PC-9 (cell line): ENCODE data around the gene CFAP97D2. TPM values are rescaled to one million over a fixed set of nuclear protein-coding genes. Genes with fewer than 3 reads are reported as not detected.
A peak's percentile ranks its signal among the peaks of the same experiment; 100 is the strongest.

ENCODE experiments used
- BruUV-seq: library from RNA; stranded (reverse); fragments of 400-500 nt; replicated peaks from 2 replicates; lab custom pipeline; 2021; lab: Mats Ljungman, UMichigan
- CTCF ChIA-PET: fragments of 300-600 bp; sonication (Branson Sonifier 250); formaldehyde crosslinking; loops from one replicate; lab custom pipeline; 2022; ENCODE audit warnings: antibody characterized with exemption; lab: Charles Lee
- POLR2A ChIA-PET: fragments of 300-600 bp; sonication (Branson Sonifier 250); formaldehyde crosslinking; loops from one replicate; lab custom pipeline; 2022; ENCODE audit warnings: antibody characterized with exemption; ENCODE audit not compliant: unreplicated experiment; lab: Charles Lee
- DNase-seq, 2 experiments: peaks; one replicate each; pipeline versions ENCODE4 v3.0.0 to v3.0.0-alpha.2; 2015 to 2022; ENCODE audit warnings: mixed read lengths in 1 of 2
- H2AFZ ChIP-seq: fragments of 200-600 bp; sonication (generic); 2 replicates; pipeline ENCODE4 v1.8.1; 2017; ENCODE audit warnings: antibody characterized with exemption
- H3F3A ChIP-seq: fragments of 200-600 bp; sonication (generic); 2 replicates; pipeline ENCODE4 v1.8.1; 2017; ENCODE audit warnings: antibody characterized with exemption, mild to moderate bottlenecking, low read depth; ENCODE audit not compliant: insufficient read depth
- H3K27ac ChIP-seq: fragments of 200-600 bp; sonication (generic); 2 replicates; pipeline ENCODE4 v1.6.1; 2016; ENCODE audit warnings: mixed run types
- H3K27me3 ChIP-seq: fragments of 200-600 bp; sonication (generic); 2 replicates; pipeline ENCODE4 v1.6.1; 2016; ENCODE audit warnings: low read depth, mixed run types; ENCODE audit not compliant: insufficient read depth
- H3K36me3 ChIP-seq: fragments of 200-600 bp; sonication (generic); 2 replicates; pipeline ENCODE4 v1.6.1; 2016; ENCODE audit warnings: low read depth, mixed run types
- H3K4me1 ChIP-seq: fragments of 200-600 bp; sonication (generic); replicated peaks from 2 replicates; pipeline ENCODE4 v1.6.1; 2016; ENCODE audit warnings: mixed run types; ENCODE audit not compliant: insufficient read depth
- H3K4me2 ChIP-seq: fragments of 200-600 bp; sonication (generic); 2 replicates; pipeline ENCODE4 v1.6.1; 2017; ENCODE audit warnings: mixed run types
- H3K4me3 ChIP-seq: fragments of 200-600 bp; sonication (generic); 2 replicates; pipeline ENCODE4 v1.6.1; 2016; ENCODE audit warnings: mixed run types
- H3K79me2 ChIP-seq: fragments of 200-600 bp; sonication (generic); 2 replicates; pipeline ENCODE4 v1.6.1; 2017; ENCODE audit warnings: low read depth, mixed run types
- H3K9me2 ChIP-seq: fragments of 200-600 bp; sonication (generic); 2 replicates; pipeline ENCODE4 v1.8.1; 2017; ENCODE audit warnings: mild to moderate bottlenecking; ENCODE audit not compliant: insufficient read depth
- H3K9me3 ChIP-seq: fragments of 200-600 bp; sonication (generic); 2 replicates; pipeline ENCODE4 v1.8.1; 2016; ENCODE audit warnings: low read depth; ENCODE audit not compliant: insufficient read depth
- H4K20me1 ChIP-seq: fragments of 200-600 bp; sonication (generic); 2 replicates; pipeline ENCODE4 v1.8.1; 2017; ENCODE audit not compliant: insufficient read depth
- CTCF ChIP-seq: fragments of 200-600 bp; sonication (generic); conservative IDR thresholded peaks from 2 replicates; pipeline ENCODE4 v1.6.1; 2017; ENCODE audit warnings: mixed run types, antibody characterized with exemption, mild to moderate bottlenecking, moderate library complexity
- EZH2 ChIP-seq: fragments of 200-600 bp; sonication (generic); IDR thresholded peaks from 2 replicates; pipeline ENCODE4 v1.8.0; 2017; ENCODE audit warnings: antibody characterized with exemption, low read depth
- intact Hi-C: fragments of 100-400 bp; cut with micrococcal nuclease; formaldehyde crosslinking; loops from one replicate; pipeline ENCODE4 v1.10.0; 2022; ENCODE audit not compliant: unreplicated experiment
- total RNA-seq: library from RNA; stranded (reverse); gene quantifications from 2 replicates; pipeline ENCODE4 v1.2.3, GENCODE V29; 2021

The CFAP97D2 gene
- total RNA-seq, 1 experiment from 2014 or later = not detected

DNA sequence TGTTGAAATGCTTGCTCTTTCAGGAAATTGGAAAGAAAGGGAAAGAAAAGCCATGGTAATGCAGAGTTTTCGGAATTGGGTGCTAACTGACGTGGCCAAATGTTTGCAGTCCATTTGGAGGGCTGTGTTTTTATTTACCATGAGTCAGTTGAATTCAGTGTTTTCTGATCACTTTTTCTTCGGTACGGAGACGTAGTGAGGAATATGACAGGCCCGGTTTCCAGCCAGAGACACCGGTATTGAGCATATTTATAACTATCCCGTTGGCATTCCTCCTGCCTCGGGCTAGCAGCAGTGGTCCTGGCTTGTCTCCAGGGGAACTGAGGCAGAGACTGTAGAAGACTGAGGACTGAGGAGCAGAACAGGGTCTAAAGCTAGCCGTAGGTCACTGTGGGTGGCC is 56.6 kb downstream of the CFAP97D2 start:
- intact Hi-C loops = loop anchor here (1.0 to 2.0 kb wide), 2 partner anchors 46 to 285 kb away; partner anchors contain the start of gene UPF3A
- TF ChIP-seq EZH2 (no peak), CTCF (no peak)
- Histone ChIP-seq H3K9me2 (no peaks in the 10 kb centered on the region), H3K4me2 (peak overlapping the region; percentile 97), H4K20me1 (peaks cover 4% of the 10 kb centered on the region), H3K4me1 (peaks cover 18% of the 10 kb centered on the region), H3K27me3 (no peaks in the 10 kb centered on the region), H3F3A (0 out of 2 replicates have a peak, but pooled peaks cover 9% of the 10 kb centered on the region), H3K27ac (peak overlapping the region; percentile 61; the same call in 1 of the 2 replicates), H3K79me2 (peaks cover 30% of the 10 kb centered on the region), H3K36me3 (peaks cover 27% of the 10 kb centered on the region), H2AFZ (peak overlapping the region; percentile 98; the same call in 1 of the 2 replicates), H3K9me3 (no peaks in the 10 kb centered on the region), H3K4me3 (peak overlapping the region; percentile 89)
- ChIA-PET CTCF (no interaction called here), POLR2A (interaction anchor here (0.5 kb wide), 1 partner anchor 78 kb away, joined by 7 read pairs; no protein-coding TSS in a partner anchor)
- no peak for DNase-seq
- BruUV-seq = TSS peak; percentile 78

DNA sequence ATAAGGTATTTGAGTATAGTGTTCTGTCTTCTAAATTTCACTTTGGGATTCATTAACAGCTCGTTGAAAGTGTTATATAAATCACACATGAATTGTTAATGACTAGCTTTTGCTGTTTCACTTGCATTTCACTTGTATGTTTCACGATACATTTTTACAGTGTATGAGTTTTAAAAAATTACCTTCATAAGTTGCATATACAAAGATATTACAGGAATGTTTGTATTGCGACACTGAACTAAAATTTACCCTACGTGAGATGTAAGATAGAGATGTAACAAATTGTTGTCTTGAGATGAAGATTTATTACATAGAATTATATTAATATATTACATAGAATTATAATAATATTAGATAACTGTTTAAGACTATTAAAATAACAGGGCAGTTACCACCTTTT is 57.2 kb downstream of the CFAP97D2 start:
- Histone ChIP-seq H3F3A (0 out of 2 replicates have a peak, but pooled peaks cover 9% of the 10 kb centered on the region), H3K4me2 (peak overlapping the region; percentile 97), H3K9me3 (no peaks in the 10 kb centered on the region), H3K27me3 (no peaks in the 10 kb centered on the region), H4K20me1 (peaks cover 4% of the 10 kb centered on the region), H3K4me3 (peak overlapping the region; percentile 89), H2AFZ (no peak overlapping the region), H3K36me3 (peaks cover 31% of the 10 kb centered on the region), H3K27ac (no peak overlapping the region), H3K9me2 (no peaks in the 10 kb centered on the region), H3K4me1 (peaks cover 18% of the 10 kb centered on the region), H3K79me2 (peaks cover 30% of the 10 kb centered on the region)
- ChIA-PET POLR2A (interaction anchor here (0.5 to 0.7 kb wide), 2 partner anchors 78 to 81 kb away, joined by 4 to 7 read pairs; no protein-coding TSS in a partner anchor), CTCF (interaction anchor here (0.6 kb wide), 1 partner anchor 90 kb away, joined by 3 read pairs; no protein-coding TSS in a partner anchor)
- DNase-seq = no peak
- TF ChIP-seq CTCF (no peak), EZH2 (no peak)
- BruUV-seq = no TSS peak
- intact Hi-C loops = no loop called here

DNA sequence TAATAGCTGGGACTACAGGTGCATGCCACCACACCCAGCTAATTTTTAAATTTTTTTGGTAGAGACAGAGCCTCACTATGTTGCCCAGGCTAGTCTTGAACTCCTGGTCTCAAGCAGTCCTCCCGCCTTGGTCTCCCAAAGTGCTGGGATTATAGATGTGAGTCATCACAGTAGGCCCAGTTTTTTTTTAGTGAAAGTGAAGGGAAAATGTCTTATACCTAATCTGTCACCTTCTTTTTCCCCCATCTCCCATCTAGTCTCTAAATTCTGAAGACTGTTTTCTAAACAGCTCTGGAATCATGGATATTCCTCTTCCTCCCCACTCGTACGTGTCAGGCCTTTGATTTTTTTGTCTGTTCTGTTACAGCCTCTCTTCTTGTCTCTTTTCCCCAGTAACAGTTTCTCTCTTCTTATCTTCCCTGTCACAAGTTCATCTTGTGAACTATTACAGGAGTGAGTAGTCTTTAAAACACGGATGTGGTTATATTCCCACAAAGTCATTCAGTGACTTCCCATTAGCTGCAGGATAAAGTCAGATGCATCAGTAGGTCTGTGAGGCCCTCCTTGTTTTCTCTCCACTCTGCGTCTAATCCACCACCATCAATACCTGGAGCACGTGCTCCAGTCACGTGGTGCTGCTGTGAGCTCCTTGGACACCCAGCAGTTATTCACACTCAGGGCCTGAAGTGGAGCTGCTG is 58.5 kb downstream of the CFAP97D2 start:
- Histone ChIP-seq H3K79me2 (peaks cover 30% of the 10 kb centered on the region), H3K9me2 (no peaks in the 10 kb centered on the region), H3K9me3 (no peaks in the 10 kb centered on the region), H3F3A (0 out of 2 replicates have a peak, but pooled peaks cover 9% of the 10 kb centered on the region), H3K27ac (no peak overlapping the region), H3K27me3 (no peaks in the 10 kb centered on the region), H3K4me1 (peaks cover 18% of the 10 kb centered on the region), H3K4me3 (no peak overlapping the region), H2AFZ (no peak overlapping the region), H3K4me2 (no peak overlapping the region), H3K36me3 (peaks cover 45% of the 10 kb centered on the region), H4K20me1 (peaks cover 4% of the 10 kb centered on the region)
- BruUV-seq = no TSS peak
- intact Hi-C loops = no loop called here
- POLR2A ChIA-PET = no interaction called here
- CTCF ChIA-PET = interaction anchor here (0.7 kb wide), 1 partner anchor 1512 kb away, joined by 5 read pairs; no protein-coding TSS in a partner anchor
- no peak for DNase-seq
- TF ChIP-seq EZH2 = no peak
- TF ChIP-seq CTCF = no peak
